ENCODE measurements around the gene TTC7B. TPM values are rescaled to one million over a fixed set of nuclear protein-coding genes. Genes with fewer than 3 reads are reported as not detected.

The TTC7B gene
- polyA plus RNA-seq, 1 donor (not counting 4 experiments of a cell fraction or from before 2014, with no cell fraction given) = 21.4 TPM

GRCh38 chr14:90536511-90537191, 279.6 kb downstream of the TTC7B start:
- no peaks in the 10 kb centered on the region for H3K9me3 ChIP-seq (ENCODE audit: control insufficient read depth, low read depth, low read length)
- H3K27ac ChIP-seq (ENCODE audit: control insufficient read depth, insufficient read depth, low read length) = no peak overlapping the region
- no peaks in the 10 kb centered on the region for H3K36me3 ChIP-seq (ENCODE audit: control insufficient read depth in 2 of 2, extremely low read depth in 1 of 2, insufficient read depth in 2 of 2, low read length in 2 of 2)
- no peaks in the 10 kb centered on the region for H3K4me1 ChIP-seq (ENCODE audit: control insufficient read depth, extremely low read depth, insufficient read depth, low read length)
- no peak overlapping the region for H3K4me2 ChIP-seq (ENCODE audit: control insufficient read depth, extremely low read depth, insufficient read depth, low read depth, low read length)
- H3K27me3 ChIP-seq (ENCODE audit: control insufficient read depth, extremely low read depth, insufficient read depth, low read length) = no peaks in the 10 kb centered on the region
- dilution Hi-C loops (cut with MboI; ENCODE audit: extremely low pct_ligation_motif_present, low sequenced_read_pairs) = no loop called here
- H2AFZ ChIP-seq (ENCODE audit: control insufficient read depth, low read length) = no peak overlapping the region
- no peak overlapping the region for H3K4me3 ChIP-seq (ENCODE audit: control insufficient read depth in 2 of 3, extremely low read depth in 1 of 3, insufficient read depth in 2 of 3, low read depth in 1 of 3, low read length in 3 of 3)
- FAIRE-seq (no peak), DNase-seq (ENCODE audit: low read depth, low spot score) (no peak)
- H3K9ac ChIP-seq (ENCODE audit: control insufficient read depth, extremely low read depth, insufficient read depth, low read length) = no peak overlapping the region
- H4K20me1 ChIP-seq (ENCODE audit: control insufficient read depth, extremely low read depth, insufficient read depth, low read length) = no peaks in the 10 kb centered on the region
- no peaks in the 10 kb centered on the region for H3K9me1 ChIP-seq (ENCODE audit: control insufficient read depth, extremely low read depth, insufficient read depth, low read length)
- no peaks in the 10 kb centered on the region for H3K79me2 ChIP-seq (ENCODE audit: control insufficient read depth, insufficient read depth, low read length)
- TF ChIP-seq CTCF (optimal IDR thresholded peaks at IDR 0.05 in 1 of 3, IDR thresholded peaks at IDR 0.05 in 1 of 3, conservative IDR thresholded peaks at IDR 0.05 in 1 of 3; ENCODE audit: extremely low read depth in 1 of 3, insufficient read depth in 2 of 3, low read length in 3 of 3) (no peak), EZH2 (IDR thresholded peaks at IDR 0.05; ENCODE audit: low read length) (no peak)

GRCh38 chr14:90536092-90536491, 280.1 kb downstream of the TTC7B start:
- H3K4me3 ChIP-seq (ENCODE audit: control insufficient read depth in 2 of 3, extremely low read depth in 1 of 3, insufficient read depth in 2 of 3, low read depth in 1 of 3, low read length in 3 of 3) = no peak overlapping the region
- H3K4me1 ChIP-seq (ENCODE audit: control insufficient read depth, extremely low read depth, insufficient read depth, low read length) = no peaks in the 10 kb centered on the region
- dilution Hi-C loops (cut with MboI; ENCODE audit: extremely low pct_ligation_motif_present, low sequenced_read_pairs) = no loop called here
- no peaks in the 10 kb centered on the region for H4K20me1 ChIP-seq (ENCODE audit: control insufficient read depth, extremely low read depth, insufficient read depth, low read length)
- H3K36me3 ChIP-seq (ENCODE audit: control insufficient read depth in 2 of 2, extremely low read depth in 1 of 2, insufficient read depth in 2 of 2, low read length in 2 of 2) = no peaks in the 10 kb centered on the region
- H3K9me3 ChIP-seq (ENCODE audit: control insufficient read depth, low read depth, low read length) = no peaks in the 10 kb centered on the region
- H3K79me2 ChIP-seq (ENCODE audit: control insufficient read depth, insufficient read depth, low read length) = no peaks in the 10 kb centered on the region
- no peak overlapping the region for H3K9ac ChIP-seq (ENCODE audit: control insufficient read depth, extremely low read depth, insufficient read depth, low read length)
- H3K27ac ChIP-seq (ENCODE audit: control insufficient read depth, insufficient read depth, low read length) = no peak overlapping the region
- no peak for TF ChIP-seq EZH2 (IDR thresholded peaks at IDR 0.05; ENCODE audit: low read length)
- TF ChIP-seq CTCF (optimal IDR thresholded peaks at IDR 0.05 in 1 of 3, IDR thresholded peaks at IDR 0.05 in 1 of 3, conservative IDR thresholded peaks at IDR 0.05 in 1 of 3; ENCODE audit: extremely low read depth in 1 of 3, insufficient read depth in 2 of 3, low read length in 3 of 3) = no peak
- DNase-seq (ENCODE audit: low read depth, low spot score) (no peak), FAIRE-seq (no peak)
- no peaks in the 10 kb centered on the region for H3K27me3 ChIP-seq (ENCODE audit: control insufficient read depth, extremely low read depth, insufficient read depth, low read length)
- H2AFZ ChIP-seq (ENCODE audit: control insufficient read depth, low read length) = no peak overlapping the region
- H3K9me1 ChIP-seq (ENCODE audit: control insufficient read depth, extremely low read depth, insufficient read depth, low read length) = no peaks in the 10 kb centered on the region
- H3K4me2 ChIP-seq (ENCODE audit: control insufficient read depth, extremely low read depth, insufficient read depth, low read depth, low read length) = no peak overlapping the region

Data from keratinocyte (primary cell).